ENCODE data around the gene G6PC1. TPM values are rescaled to one million over a fixed set of nuclear protein-coding genes. Genes with fewer than 3 reads are reported as not detected.
"Not testable (repeated sequence)": the region's sequence is repeated elsewhere in the genome, so short reads cannot be mapped to it uniquely, and the experiment has no call there.

G6PC1 gene
- total RNA-seq, 6 experiments from 2014 or later: 64.5 to 505 (median 185) TPM

- Histone ChIP-seq H3K36me3 (no peaks in the 10 kb centered on the region), H3K27me3 (no peaks in the 10 kb centered on the region), H3K4me1 (peaks cover 0 to 11% (median 4%) of the 10 kb centered on the region in 4 donors), H3K9me3 (no peaks in the 10 kb centered on the region), H3K4me3 (no peak overlapping the region), H3K27ac (no peak overlapping the region)
- intact Hi-C loops (cut with DNase I): no loop called here
- ATAC-seq (no peak), DNase-seq (no peak)
- no peak for TF ChIP-seq POLR2A (IDR thresholded peaks at IDR 0.05)
- no peak for TF ChIP-seq CTCF (IDR thresholded peaks at IDR 0.05)
- WGBS (ENCODE audit: insufficient coverage, low coverage, low lambda C conversion rate, missing lambda C conversion rate): no CpG with 5 or more reads among the region's 1 CpG
Measured at GRCh38 chr17:42857389-42857788, 43.2 kb upstream of the G6PC1 start.

- Histone ChIP-seq H3K4me3 (peak overlapping the region in 2 of 3 donors; percentile 62 to 72), H3K27ac (peak overlapping the region in 2 of 3 donors; percentile 39 to 74), H3K9me3 (no peaks in the 10 kb centered on the region), H3K27me3 (no peaks in the 10 kb centered on the region), H3K36me3 (no peaks in the 10 kb centered on the region), H3K4me1 (peaks cover 0 to 45% (median 16%) of the 10 kb centered on the region in 4 donors)
- no peak for TF ChIP-seq CTCF (IDR thresholded peaks at IDR 0.05)
- no peak for TF ChIP-seq POLR2A (IDR thresholded peaks at IDR 0.05)
- intact Hi-C loops (cut with DNase I): no loop called here
- 26% methylated on average over 5 of the region's 7 CpGs for WGBS (ENCODE audit: insufficient coverage, low coverage, low lambda C conversion rate, missing lambda C conversion rate)
- ATAC-seq (peak; percentile 58 to 76 (median 68)), DNase-seq (peak; percentile 55 to 93 (median 82))
Measured at GRCh38 chr17:42865638-42866094, 34.9 kb upstream of the G6PC1 start.

DNA sequence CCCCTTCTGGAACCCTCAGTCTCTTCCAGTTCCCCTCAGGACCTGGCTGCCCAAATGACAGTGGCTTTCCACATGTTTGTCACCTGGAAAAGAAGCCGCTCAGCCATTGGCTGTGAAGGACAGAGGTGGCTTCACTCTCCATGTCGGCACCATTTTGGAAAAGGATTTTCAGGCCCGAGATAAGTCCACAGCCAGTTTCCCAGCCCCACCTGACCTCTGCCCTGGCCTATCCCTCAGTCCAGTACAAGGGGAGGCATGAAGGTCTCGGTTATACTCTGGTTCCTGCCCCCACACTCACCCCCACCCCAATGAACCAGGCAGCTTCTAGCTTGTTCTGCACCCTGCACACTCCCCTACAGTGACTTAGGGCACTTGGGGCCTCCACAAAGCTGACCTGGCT, 34.4 kb upstream of the G6PC1 start:
- ATAC-seq (peak; percentile 1 to 15 (median 8)), DNase-seq (peak in 1 of 3 donors; percentile 56)
- H3K4me3 ChIP-seq: peak overlapping the region; percentile 9 to 72 (median 62)
- 14% methylated on average over 1 of the region's 4 CpGs for WGBS (ENCODE audit: insufficient coverage, low coverage, low lambda C conversion rate, missing lambda C conversion rate)
- H3K27me3 ChIP-seq: no peaks in the 10 kb centered on the region
- H3K4me1 ChIP-seq: peaks cover 0 to 49% (median 18%) of the 10 kb centered on the region in 4 donors
- H3K27ac ChIP-seq: peak overlapping the region in 2 of 3 donors; percentile 39 to 74
- no peak for TF ChIP-seq CTCF (IDR thresholded peaks at IDR 0.05)
- no peak for TF ChIP-seq POLR2A (IDR thresholded peaks at IDR 0.05)
- H3K36me3 ChIP-seq: no peaks in the 10 kb centered on the region
- intact Hi-C loops (cut with DNase I): no loop called here
- no peaks in the 10 kb centered on the region for H3K9me3 ChIP-seq

DNA sequence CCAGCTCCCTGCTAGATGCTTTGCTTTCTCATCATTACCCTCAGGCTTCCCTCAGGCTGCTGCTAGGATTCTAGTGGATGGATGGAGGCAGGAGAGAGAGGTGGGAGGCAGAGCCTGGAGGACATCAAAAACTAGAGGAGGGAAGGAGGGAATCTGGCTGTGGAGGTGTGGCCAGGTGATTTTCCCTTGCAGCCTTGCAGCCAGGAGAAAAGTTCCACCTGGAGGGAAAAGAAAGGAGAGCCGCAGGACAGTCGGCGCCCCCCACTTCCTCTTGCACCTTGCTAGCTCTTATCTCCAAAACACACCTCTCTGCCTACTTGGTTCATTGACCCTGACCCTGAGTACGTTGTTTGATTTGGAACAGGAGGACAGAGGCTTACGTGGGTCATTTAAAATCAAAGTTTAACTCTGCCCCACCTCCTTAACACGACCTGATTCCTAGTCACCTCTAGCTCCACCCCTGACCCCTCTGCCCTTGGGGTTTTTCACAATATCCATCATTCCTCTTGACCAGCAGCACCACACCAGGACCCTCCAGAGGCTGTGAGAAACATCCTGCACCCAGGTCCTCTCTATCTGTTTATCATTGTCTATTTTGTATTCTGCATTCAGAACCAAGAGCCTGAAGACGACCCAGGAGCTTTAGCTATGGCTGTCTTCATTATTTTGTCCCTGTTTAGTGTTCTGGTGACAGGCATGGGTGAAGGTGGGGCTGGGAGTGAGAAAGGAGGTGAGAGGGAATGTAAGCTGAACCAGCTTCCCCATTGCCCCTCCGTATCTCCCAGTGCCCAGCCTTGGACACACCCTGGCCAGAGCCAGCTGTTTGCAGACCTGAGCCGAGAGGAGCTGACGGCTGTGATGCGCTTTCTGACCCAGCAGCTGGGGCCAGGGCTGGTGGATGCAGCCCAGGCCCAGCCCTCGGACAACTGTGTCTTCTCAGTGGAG, 33.7 kb upstream of the G6PC1 start:
- DNase-seq: peak in 2 of 3 donors; percentile 74 to 83
- no peaks in the 10 kb centered on the region for H3K27me3 ChIP-seq
- 18% methylated on average over 7 of the region's 12 CpGs for WGBS (ENCODE audit: insufficient coverage, low coverage, low lambda C conversion rate, missing lambda C conversion rate)
- peaks cover 0 to 56% (median 22%) of the 10 kb centered on the region in 4 donors for H3K4me1 ChIP-seq
- intact Hi-C loops (cut with DNase I): no loop called here
- peak overlapping the region; percentile 45 to 72 (median 62) for H3K4me3 ChIP-seq
- H3K36me3 ChIP-seq: peaks cover 0 to 3% (median 0%) of the 10 kb centered on the region in 4 donors
- no peaks in the 10 kb centered on the region for H3K9me3 ChIP-seq
- TF ChIP-seq POLR2A (IDR thresholded peaks at IDR 0.05) (no peak), CTCF (IDR thresholded peaks at IDR 0.05) (no peak)
- peak overlapping the region in 2 of 3 donors; percentile 20 to 74 for H3K27ac ChIP-seq
- ATAC-seq: peak; percentile 59 to 73 (median 70)

DNA sequence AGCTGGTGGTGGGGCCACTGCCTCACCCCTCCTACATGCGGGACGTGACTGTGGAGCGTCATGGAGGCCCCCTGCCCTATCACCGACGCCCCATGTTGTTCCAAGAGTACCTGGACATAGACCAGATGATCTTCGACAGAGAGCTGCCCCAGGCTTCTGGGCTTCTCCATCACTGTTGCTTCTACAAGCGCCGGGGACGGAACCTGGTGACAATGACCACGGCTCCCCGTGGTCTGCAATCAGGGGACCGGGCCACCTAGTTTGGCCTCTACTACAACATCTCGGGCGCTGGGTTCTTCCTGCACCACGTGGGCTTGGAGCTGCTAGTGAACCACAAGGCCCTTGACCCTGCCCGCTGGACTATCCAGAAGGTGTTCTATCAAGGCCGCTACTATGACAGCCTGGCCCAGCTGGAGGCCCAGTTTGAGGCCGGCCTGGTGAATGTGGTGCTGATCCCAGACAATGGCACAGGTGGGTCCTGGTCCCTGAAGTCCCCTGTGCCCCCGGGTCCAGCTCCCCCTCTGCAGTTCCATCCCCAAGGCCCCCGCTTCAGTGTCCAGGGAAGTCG, 32.8 kb upstream of the G6PC1 start:
- WGBS (ENCODE audit: insufficient coverage, low coverage, low lambda C conversion rate, missing lambda C conversion rate): 33% methylated on average over 1 of the region's 21 CpGs
- peak overlapping the region; percentile 45 to 72 (median 62) for H3K4me3 ChIP-seq
- intact Hi-C loops (cut with DNase I); H3K9me3 ChIP-seq; H3K27me3 ChIP-seq; H3K36me3 ChIP-seq: not testable (repeated sequence)
- ATAC-seq (peak; percentile 6 to 24 (median 20)), DNase-seq (peak in 1 of 3 donors; percentile 51)
- H3K27ac ChIP-seq: peak overlapping the region in 1 of 3 donors; percentile 74
- peaks cover 0 to 61% (median 22%) of the 10 kb centered on the region in 4 donors for H3K4me1 ChIP-seq
